ENCODE data around the gene UBQLN4. TPM values are rescaled to one million over a fixed set of nuclear protein-coding genes. Genes with fewer than 3 reads are reported as not detected.

The UBQLN4 gene
- polyA plus RNA-seq, 1 of the 3 experiments (the other 2 are of a cell fraction) = 37.0 TPM

DNA sequence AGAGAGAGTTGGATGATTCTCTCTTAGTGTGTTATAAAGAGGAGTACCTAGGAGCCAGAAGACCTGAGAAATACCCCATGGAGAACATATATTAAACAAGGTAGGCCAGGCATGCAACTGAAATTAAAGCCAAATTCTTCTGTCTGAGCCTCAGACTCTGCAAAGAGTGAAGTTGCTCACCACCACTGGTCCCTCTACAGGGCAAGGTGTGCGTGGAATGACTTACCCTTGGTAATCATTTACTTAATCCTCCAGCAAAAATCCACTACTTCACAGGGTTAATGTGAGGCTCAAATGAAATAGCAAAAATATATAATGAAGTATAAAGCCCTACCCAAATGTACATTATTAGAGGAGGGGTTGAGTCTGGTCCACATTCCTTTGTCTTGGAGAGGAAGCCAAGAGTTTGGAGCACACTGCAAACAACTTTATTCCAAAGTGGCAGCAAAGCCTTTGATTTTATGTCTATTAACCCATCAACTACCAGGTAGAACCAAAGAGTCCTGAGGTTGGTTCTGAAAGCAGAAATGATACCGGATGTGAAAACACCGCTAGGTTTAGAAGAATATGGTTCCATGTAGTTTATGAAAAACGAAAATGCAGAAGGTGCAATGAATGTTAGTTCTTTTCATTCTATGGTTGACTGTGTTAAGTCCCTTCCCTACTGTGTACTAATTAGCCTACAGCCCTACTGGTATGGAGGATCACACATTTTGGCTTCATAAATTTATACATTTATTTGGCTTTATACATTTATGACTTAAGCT, 41.4 kb downstream of the UBQLN4 start (continued):
- TF ChIP-seq, protein P1, sequence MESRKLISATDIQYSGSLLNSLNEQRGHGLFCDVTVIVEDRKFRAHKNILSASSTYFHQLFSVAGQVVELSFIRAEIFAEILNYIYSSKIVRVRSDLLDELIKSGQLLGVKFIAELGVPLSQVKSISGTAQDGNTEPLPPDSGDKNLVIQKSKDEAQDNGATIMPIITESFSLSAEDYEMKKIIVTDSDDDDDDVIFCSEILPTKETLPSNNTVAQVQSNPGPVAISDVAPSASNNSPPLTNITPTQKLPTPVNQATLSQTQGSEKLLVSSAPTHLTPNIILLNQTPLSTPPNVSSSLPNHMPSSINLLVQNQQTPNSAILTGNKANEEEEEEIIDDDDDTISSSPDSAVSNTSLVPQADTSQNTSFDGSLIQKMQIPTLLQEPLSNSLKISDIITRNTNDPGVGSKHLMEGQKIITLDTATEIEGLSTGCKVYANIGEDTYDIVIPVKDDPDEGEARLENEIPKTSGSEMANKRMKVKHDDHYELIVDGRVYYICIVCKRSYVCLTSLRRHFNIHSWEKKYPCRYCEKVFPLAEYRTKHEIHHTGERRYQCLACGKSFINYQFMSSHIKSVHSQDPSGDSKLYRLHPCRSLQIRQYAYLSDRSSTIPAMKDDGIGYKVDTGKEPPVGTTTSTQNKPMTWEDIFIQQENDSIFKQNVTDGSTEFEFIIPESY (IDR thresholded peaks at IDR 0.05; ENCODE audit: borderline replicate concordance, low read depth) = no peak
- no peak for TF ChIP-seq EZH2phosphoT487 (IDR thresholded peaks at IDR 0.05; ENCODE audit: borderline replicate concordance, low read depth)
- TF ChIP-seq, protein P2, sequence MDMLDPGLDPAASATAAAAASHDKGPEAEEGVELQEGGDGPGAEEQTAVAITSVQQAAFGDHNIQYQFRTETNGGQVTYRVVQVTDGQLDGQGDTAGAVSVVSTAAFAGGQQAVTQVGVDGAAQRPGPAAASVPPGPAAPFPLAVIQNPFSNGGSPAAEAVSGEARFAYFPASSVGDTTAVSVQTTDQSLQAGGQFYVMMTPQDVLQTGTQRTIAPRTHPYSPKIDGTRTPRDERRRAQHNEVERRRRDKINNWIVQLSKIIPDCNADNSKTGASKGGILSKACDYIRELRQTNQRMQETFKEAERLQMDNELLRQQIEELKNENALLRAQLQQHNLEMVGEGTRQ (IDR thresholded peaks at IDR 0.05; ENCODE audit: borderline replicate concordance, low read depth, low read length) = no peak

DNA sequence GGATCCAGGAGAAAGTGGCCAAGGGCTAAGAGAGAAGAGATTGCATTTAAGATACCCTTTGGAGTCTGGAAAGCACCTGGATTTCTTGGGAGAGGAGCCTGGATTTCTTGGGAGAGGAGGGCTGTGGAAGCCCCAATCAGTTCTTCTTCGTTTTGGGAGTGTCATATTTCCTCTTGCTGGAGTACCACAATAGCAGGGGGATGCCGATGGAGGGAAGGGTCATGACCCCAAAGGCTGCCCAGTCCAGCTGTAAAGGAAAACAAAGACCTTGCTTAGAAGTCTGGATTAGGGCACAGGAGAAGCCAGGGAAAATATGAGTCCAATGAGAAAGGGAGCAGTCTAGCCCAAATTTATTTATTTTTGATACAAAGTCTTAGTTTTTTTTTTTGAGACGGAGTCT, 44.2 kb downstream of the UBQLN4 start:
- Histone ChIP-seq H3K4me3 (ENCODE audit: low read depth in 2 of 2, low read length in 1 of 2) (no peak overlapping the region), H3K36me3 (replicated peaks in 1 of 2; ENCODE audit: control insufficient read depth in 1 of 2, insufficient read depth in 2 of 2, low read length in 1 of 2) (peaks cover 50 to 51% of the 10 kb centered on the region in 2 experiments), H3F3A (replicated peaks; ENCODE audit: insufficient read depth) (peaks cover 58% of the 10 kb centered on the region), H3K79me2 (ENCODE audit: insufficient read depth) (peaks cover 4% of the 10 kb centered on the region), H4K20me1 (ENCODE audit: insufficient read depth) (peaks cover 5% of the 10 kb centered on the region), H3K27me3 (ENCODE audit: insufficient read depth) (no peaks in the 10 kb centered on the region), H3K27ac (ENCODE audit: low read depth in 2 of 2, low read length in 1 of 2) (no peak overlapping the region), H3K4me2 (no peak overlapping the region), H3K9me2 (no peaks in the 10 kb centered on the region), H3K4me1 (ENCODE audit: control insufficient read depth in 1 of 2, insufficient read depth in 2 of 2, low read depth in 1 of 2, low read length in 1 of 2) (peaks cover 0 to 5% of the 10 kb centered on the region in 2 experiments; a peak in 1 of 4 replicates), H3K9me3 (no peaks in the 10 kb centered on the region), H2AFZ (ENCODE audit: low read depth) (no peak overlapping the region), H3K9ac (no peak overlapping the region)
- no peak for TF ChIP-seq TCF12 (IDR thresholded peaks at IDR 0.05)
- TF ChIP-seq, protein P3, sequence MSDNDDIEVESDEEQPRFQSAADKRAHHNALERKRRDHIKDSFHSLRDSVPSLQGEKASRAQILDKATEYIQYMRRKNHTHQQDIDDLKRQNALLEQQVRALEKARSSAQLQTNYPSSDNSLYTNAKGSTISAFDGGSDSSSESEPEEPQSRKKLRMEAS (IDR thresholded peaks at IDR 0.05; ENCODE audit: low read depth) = no peak
- TF ChIP-seq SIN3A (IDR thresholded peaks at IDR 0.05; ENCODE audit: borderline replicate concordance, low read depth, low read length) = no peak
- TF ChIP-seq, protein P4, sequence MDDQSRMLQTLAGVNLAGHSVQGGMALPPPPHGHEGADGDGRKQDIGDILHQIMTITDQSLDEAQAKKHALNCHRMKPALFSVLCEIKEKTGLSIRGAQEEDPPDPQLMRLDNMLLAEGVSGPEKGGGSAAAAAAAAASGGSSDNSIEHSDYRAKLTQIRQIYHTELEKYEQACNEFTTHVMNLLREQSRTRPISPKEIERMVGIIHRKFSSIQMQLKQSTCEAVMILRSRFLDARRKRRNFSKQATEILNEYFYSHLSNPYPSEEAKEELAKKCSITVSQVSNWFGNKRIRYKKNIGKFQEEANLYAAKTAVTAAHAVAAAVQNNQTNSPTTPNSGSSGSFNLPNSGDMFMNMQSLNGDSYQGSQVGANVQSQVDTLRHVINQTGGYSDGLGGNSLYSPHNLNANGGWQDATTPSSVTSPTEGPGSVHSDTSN (IDR thresholded peaks at IDR 0.05) = no peak
- TF ChIP-seq, protein P5, sequence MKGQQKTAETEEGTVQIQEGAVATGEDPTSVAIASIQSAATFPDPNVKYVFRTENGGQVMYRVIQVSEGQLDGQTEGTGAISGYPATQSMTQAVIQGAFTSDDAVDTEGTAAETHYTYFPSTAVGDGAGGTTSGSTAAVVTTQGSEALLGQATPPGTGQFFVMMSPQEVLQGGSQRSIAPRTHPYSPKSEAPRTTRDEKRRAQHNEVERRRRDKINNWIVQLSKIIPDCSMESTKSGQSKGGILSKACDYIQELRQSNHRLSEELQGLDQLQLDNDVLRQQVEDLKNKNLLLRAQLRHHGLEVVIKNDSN (IDR thresholded peaks at IDR 0.05; ENCODE audit: borderline replicate concordance, low read depth) = no peak
- TF ChIP-seq RFX5 (IDR thresholded peaks at IDR 0.05; ENCODE audit: low read length) = no peak
- TF ChIP-seq TEAD4 (IDR thresholded peaks at IDR 0.05; ENCODE audit: borderline replicate concordance, insufficient read depth) = no peak
- TF ChIP-seq TAF1 (IDR thresholded peaks at IDR 0.05; ENCODE audit: borderline replicate concordance, low read depth, low read length) = no peak
- TF ChIP-seq CHD2 (IDR thresholded peaks at IDR 0.05; ENCODE audit: low read length, partially characterized antibody) = no peak
- no peak for TF ChIP-seq POLR2AphosphoS5 (IDR thresholded peaks at IDR 0.05; ENCODE audit: low read depth, low read length)
- TF ChIP-seq RXRA (IDR thresholded peaks at IDR 0.05; ENCODE audit: borderline replicate concordance, low read depth) = no peak
- no peak for TF ChIP-seq RAD21 (IDR thresholded peaks at IDR 0.05; ENCODE audit: low read length)
- no peak for TF ChIP-seq ELF1 (IDR thresholded peaks at IDR 0.05)
- 85% methylated on average over 3 of the region's 3 CpGs for WGBS (ENCODE audit: low lambda C conversion rate)
- DNase-seq = no peak
- CTCF ChIA-PET = interaction anchor here (0.7 to 1.9 kb wide), 4 partner anchors 56 to 121 kb away, joined by 3 to 8 read pairs (median 4); no protein-coding TSS in a partner anchor
- POLR2A ChIA-PET = interaction anchor here (0.6 kb wide), 1 partner anchor 70 kb away, joined by 4 read pairs; no protein-coding TSS in a partner anchor
